Loucy (cell line): ENCODE measurements around the gene HSD11B1L.

ENCODE experiments used
- H2AFZ ChIP-seq: fragments of 200-600 bp; sonication (generic); 2 replicates; pipeline ENCODE4 v1.6.0; 2016; ENCODE audit warnings: antibody characterized with exemption, mild to moderate bottlenecking, low read length, moderate library complexity
- H3F3A ChIP-seq: fragments of 200-600 bp; 2 replicates; pipeline ENCODE4 v1.6.0; 2016; ENCODE audit warnings: antibody characterized with exemption, low read depth, mild to moderate bottlenecking
- H3K27me3 ChIP-seq: fragments of 200-600 bp; sonication (generic); 2 replicates; pipeline ENCODE4 v1.6.1; 2014; ENCODE audit warnings: low read length, mild to moderate bottlenecking; ENCODE audit not compliant: insufficient read depth, poor library complexity, severe bottlenecking
- H3K36me3 ChIP-seq: fragments of 200-600 bp; sonication (generic); 2 replicates; pipeline ENCODE4 v1.6.1; 2016; ENCODE audit warnings: low read length; ENCODE audit not compliant: insufficient read depth
- H3K4me1 ChIP-seq: fragments of 200-600 bp; sonication (generic); 2 replicates; pipeline ENCODE4 v1.5.1; 2014; ENCODE audit warnings: low read length, mild to moderate bottlenecking; ENCODE audit not compliant: insufficient read depth, poor library complexity, severe bottlenecking
- H3K4me2 ChIP-seq: fragments of 200-600 bp; sonication (generic); 2 replicates; pipeline ENCODE4 v1.6.0; 2014; ENCODE audit warnings: antibody characterized with exemption, low read length, low read depth, mild to moderate bottlenecking; ENCODE audit not compliant: poor library complexity, severe bottlenecking
- H3K4me3 ChIP-seq: fragments of 200-600 bp; sonication (generic); 2 replicates; pipeline ENCODE4 v1.5.1; 2014; ENCODE audit warnings: low read length, mild to moderate bottlenecking, mixed read lengths; ENCODE audit not compliant: poor library complexity, severe bottlenecking
- H3K79me2 ChIP-seq: fragments of 200-600 bp; sonication (generic); 2 replicates; pipeline ENCODE4 v1.6.1; 2014; ENCODE audit warnings: low read length; ENCODE audit not compliant: insufficient read depth
- H3K9ac ChIP-seq: fragments of 200-600 bp; sonication (generic); 2 replicates; pipeline ENCODE4 v1.6.0; 2014; ENCODE audit warnings: mild to moderate bottlenecking, low read depth, low read length, moderate library complexity; ENCODE audit not compliant: poor library complexity, severe bottlenecking
- H3K9me2 ChIP-seq: fragments of 200-600 bp; sonication (generic); replicated peaks from 2 replicates; pipeline ENCODE4 v1.6.1; 2016; ENCODE audit warnings: low read depth, low read length, mixed read lengths
- H3K9me3 ChIP-seq: fragments of 200-600 bp; sonication (generic); 2 replicates; pipeline ENCODE4 v1.6.1; 2014; ENCODE audit warnings: mild to moderate bottlenecking, antibody characterized with exemption, low read length, low read depth; ENCODE audit not compliant: insufficient read depth
- H4K20me1 ChIP-seq: fragments of 200-600 bp; sonication (generic); 2 replicates; pipeline ENCODE4 v1.6.0; 2014; ENCODE audit warnings: antibody characterized with exemption, low read length, mild to moderate bottlenecking; ENCODE audit not compliant: insufficient read depth, poor library complexity, severe bottlenecking
- EZH2phosphoT487 ChIP-seq: fragments of 200-600 bp; IDR thresholded peaks from 2 replicates; pipeline ENCODE4 v1.6.1; 2018; ENCODE audit warnings: antibody characterized with exemption, mild to moderate bottlenecking, moderate library complexity, borderline replicate concordance
- TF ChIP-seq, protein P1 (sequence below): fragments of 200-600 bp; sonication (generic); conservative IDR thresholded peaks from 2 replicates; pipeline ENCODE4 v1.5.1; 2014; ENCODE audit warnings: mild to moderate bottlenecking, antibody characterized with exemption, low read length

The HSD11B1L gene

DNA sequence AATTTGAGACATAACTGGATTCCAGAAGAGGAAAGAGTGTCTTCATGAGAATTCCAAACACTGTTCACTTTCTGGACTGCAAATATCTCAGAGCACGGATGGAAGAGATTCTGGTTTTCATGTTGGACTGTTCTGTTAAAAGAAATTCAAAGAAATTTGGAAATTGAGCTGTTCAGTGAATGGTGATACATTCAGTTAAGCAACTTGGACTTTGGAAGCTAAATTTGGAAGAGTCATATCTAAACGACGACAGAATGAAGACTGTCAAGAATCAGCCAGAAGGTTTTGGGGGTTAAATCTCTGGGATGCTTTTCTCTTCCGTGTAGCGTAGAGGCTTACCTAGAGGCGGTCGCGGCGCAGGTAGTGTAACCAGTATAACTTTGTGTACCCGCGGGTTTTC is 32.4 kb upstream of the HSD11B1L start:
- TF ChIP-seq EZH2phosphoT487 = no peak
- TF ChIP-seq, protein P1, sequence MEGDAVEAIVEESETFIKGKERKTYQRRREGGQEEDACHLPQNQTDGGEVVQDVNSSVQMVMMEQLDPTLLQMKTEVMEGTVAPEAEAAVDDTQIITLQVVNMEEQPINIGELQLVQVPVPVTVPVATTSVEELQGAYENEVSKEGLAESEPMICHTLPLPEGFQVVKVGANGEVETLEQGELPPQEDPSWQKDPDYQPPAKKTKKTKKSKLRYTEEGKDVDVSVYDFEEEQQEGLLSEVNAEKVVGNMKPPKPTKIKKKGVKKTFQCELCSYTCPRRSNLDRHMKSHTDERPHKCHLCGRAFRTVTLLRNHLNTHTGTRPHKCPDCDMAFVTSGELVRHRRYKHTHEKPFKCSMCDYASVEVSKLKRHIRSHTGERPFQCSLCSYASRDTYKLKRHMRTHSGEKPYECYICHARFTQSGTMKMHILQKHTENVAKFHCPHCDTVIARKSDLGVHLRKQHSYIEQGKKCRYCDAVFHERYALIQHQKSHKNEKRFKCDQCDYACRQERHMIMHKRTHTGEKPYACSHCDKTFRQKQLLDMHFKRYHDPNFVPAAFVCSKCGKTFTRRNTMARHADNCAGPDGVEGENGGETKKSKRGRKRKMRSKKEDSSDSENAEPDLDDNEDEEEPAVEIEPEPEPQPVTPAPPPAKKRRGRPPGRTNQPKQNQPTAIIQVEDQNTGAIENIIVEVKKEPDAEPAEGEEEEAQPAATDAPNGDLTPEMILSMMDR = no peak
- Histone ChIP-seq H4K20me1 (peaks cover 46% of the 10 kb centered on the region), H3K4me3 (no peak overlapping the region), H3K27me3 (no peaks in the 10 kb centered on the region), H2AFZ (no peak overlapping the region), H3K4me2 (no peak overlapping the region), H3K36me3 (peaks cover 93% of the 10 kb centered on the region), H3K9me3 (no peaks in the 10 kb centered on the region), H3K79me2 (peaks cover 32% of the 10 kb centered on the region), H3K9ac (no peak overlapping the region), H3F3A (no peaks in the 10 kb centered on the region), H3K9me2 (no peaks in the 10 kb centered on the region), H3K4me1 (no peaks in the 10 kb centered on the region)

DNA sequence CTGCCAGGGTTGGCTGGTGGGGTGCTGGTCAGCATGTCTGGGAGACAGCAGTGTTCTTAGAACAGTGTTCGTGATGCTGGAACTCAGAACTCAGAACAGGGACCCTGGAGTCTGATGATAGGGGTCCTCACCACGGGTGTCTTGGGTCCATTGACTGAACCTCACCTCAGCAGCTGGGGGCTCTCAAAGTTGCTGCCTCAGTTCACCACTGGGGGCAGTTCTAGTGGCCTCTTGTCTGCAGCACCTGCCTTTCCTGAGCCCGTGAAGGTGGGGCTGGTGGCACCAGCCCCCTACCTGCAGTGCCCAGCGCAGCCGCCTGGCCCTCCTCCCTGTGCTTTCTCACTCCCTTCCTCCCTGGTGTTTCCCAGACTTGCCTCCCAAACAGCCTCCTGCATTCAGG is 29.5 kb upstream of the HSD11B1L start:
- Histone ChIP-seq H3K9me2 (no peaks in the 10 kb centered on the region), H3K27me3 (no peaks in the 10 kb centered on the region), H3K9ac (no peak overlapping the region), H3K36me3 (peaks cover 89% of the 10 kb centered on the region), H3K9me3 (no peaks in the 10 kb centered on the region), H3K4me2 (no peak overlapping the region), H2AFZ (no peak overlapping the region), H3K4me1 (no peaks in the 10 kb centered on the region), H4K20me1 (peaks cover 19% of the 10 kb centered on the region), H3K79me2 (peaks cover 5% of the 10 kb centered on the region; the same call in 1 of the 2 replicates), H3K4me3 (no peak overlapping the region), H3F3A (no peaks in the 10 kb centered on the region)
- no peak for TF ChIP-seq EZH2phosphoT487
- TF ChIP-seq, protein P1 = no peak; the same call in 1 of the 2 replicates

DNA sequence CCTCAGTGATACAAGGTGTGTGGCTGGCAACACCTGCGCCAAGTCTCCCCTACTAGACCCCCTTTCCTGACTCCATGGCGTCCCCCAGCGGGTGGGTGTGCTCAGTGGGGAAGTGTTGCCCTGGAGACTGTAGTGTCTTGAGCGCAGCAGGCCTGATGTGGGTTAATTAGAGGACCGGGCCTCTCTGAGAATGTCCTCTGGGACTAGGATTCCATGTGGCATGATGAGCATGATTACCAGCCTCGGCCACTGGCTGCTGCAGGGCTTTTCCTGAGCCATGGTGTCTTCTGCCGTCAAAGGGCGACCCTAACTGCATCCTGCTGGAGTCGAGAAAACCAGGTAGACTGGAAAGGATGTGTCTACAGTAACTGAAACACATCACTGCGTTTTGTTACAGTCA is 28.6 kb upstream of the HSD11B1L start:
- Histone ChIP-seq H3K4me2 (no peak overlapping the region), H4K20me1 (peaks cover 10% of the 10 kb centered on the region), H3K27me3 (no peaks in the 10 kb centered on the region), H3K79me2 (no peaks in the 10 kb centered on the region; the same call in 1 of the 2 replicates), H2AFZ (no peak overlapping the region), H3K4me1 (no peaks in the 10 kb centered on the region), H3F3A (no peaks in the 10 kb centered on the region), H3K9me2 (no peaks in the 10 kb centered on the region), H3K9ac (no peak overlapping the region), H3K4me3 (no peak overlapping the region), H3K9me3 (no peaks in the 10 kb centered on the region), H3K36me3 (peaks cover 85% of the 10 kb centered on the region)
- no peak for TF ChIP-seq EZH2phosphoT487
- TF ChIP-seq, protein P1 = no peak
